GM12873 (cell line): ENCODE data around the gene CNOT6L.

Experiments used
- CTCF ChIP-seq: IDR thresholded peaks from 2 replicates; pipeline ENCODE4 v1.5.1; 2012; ENCODE audit warnings: low read depth, mild to moderate bottlenecking, moderate library complexity, low read length, control low read depth; ENCODE audit not compliant: insufficient read depth; ENCODE audit errors: missing control alignments

Gene CNOT6L

GRCh38 chr4:77819404-77819842 is 255 bp upstream of the CNOT6L start:
- no peak for TF ChIP-seq CTCF

GRCh38 chr4:77818073-77818601 is 1.0 kb downstream of the CNOT6L start:
- peak; percentile 37 for TF ChIP-seq CTCF

GRCh38 chr4:77817304-77818072 is 1.7 kb downstream of the CNOT6L start:
- no peak for TF ChIP-seq CTCF

- TF ChIP-seq CTCF, result no peak
These were observed 2.6 kb downstream of the CNOT6L start for GRCh38 chr4:77816546-77816945.

- no peak for TF ChIP-seq CTCF
These were observed 3.5 kb downstream of the CNOT6L start for GRCh38 chr4:77815636-77816035.

- no peak for TF ChIP-seq CTCF
These were observed 13.3 kb downstream of the CNOT6L start for GRCh38 chr4:77805840-77806239.

GRCh38 chr4:77804471-77804870 is 14.7 kb downstream of the CNOT6L start:
- TF ChIP-seq CTCF, result no peak
